HG03460 (cell line): ENCODE results near the gene MDH2.
"Not testable (repeated sequence)": the region's sequence is repeated elsewhere in the genome, so short reads cannot be mapped to it uniquely, and the experiment has no call there.

ENCODE experiments used
- ATAC-seq: cut with Tn5 transposase; IDR thresholded peaks from one replicate; pipeline ENCODE4 v1.9.1; 2021; ENCODE audit not compliant: unreplicated experiment

The MDH2 gene

GRCh38 chr7:76047811-76048667 is at the start of gene MDH2, which contains the start of gene STYXL1:
Gene MDH2 (plus strand): TSS chr7:76048106. CDS start chr7:76048161, 55 bp downstream.
Gene STYXL1 (minus strand): TSS chr7:76048000. CDS start chr7:76030523, 17,477 bp downstream.
- peak; percentile 92 for ATAC-seq

- ATAC-seq = no peak
These were observed 47.3 kb upstream of the MDH2 start for GRCh38 chr7:76000566-76000965.

DNA sequence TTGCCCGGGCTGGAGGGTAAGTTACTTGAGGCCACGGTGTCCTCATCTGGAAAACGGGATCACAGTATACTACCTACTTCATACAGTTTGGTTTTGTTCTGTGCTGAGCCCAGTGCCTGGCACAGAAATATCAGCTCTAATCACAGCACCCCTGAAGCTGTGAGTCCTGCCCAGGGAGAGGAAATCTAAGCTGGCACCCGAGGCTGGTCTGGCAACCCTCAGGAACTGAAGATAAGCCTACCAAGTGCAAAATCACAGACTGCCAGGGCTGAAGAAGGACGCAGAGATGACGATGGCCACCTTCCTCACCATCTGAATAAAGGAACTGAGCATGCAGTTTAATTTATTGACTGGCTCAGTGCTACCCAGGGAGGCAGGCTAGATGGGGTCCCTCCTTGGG is 45.8 kb upstream of the MDH2 start:
- no peak for ATAC-seq

- ATAC-seq = no peak
These were observed 45.1 kb upstream of the MDH2 start for GRCh38 chr7:76002822-76003221.

DNA sequence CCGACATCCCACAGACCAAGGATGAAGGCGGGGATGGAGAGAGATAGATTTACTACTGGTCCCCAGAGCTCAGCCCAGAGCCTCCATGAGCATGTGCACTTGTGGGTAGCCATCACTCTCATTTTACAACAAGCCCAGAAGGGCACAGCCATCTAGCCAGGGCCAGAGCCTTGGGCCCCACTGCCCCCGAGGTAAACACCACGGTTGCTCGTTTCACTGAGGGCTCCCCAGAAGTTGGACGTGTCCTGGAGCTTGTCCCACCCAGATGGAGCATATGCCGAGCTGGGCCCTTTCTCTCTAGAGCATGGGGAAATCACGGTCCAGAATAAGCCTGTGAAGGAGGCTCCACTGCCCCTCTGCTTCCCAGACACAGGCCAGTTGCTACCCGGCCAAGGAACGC is 44.6 kb upstream of the MDH2 start:
- ATAC-seq = no peak

DNA sequence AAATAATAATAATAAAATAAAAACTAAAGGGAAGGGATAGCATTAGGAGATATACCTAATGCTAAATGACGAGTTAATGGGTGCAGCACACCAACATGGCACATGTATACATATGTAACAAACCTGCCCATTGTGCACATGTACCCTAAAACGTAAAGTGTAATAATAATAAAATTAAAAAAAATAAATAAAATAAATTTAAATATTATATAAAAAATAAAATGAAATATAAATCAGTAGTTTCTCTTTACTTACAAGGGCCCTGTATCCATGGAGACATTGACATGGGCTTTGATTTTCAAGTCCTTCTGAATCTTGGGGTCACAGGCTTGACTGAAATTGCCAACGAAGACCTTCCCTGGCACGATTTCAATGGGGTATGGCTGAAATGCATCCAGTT is 42.9 kb upstream of the MDH2 start:
- ATAC-seq = not testable (repeated sequence)

GRCh38 chr7:76008156-76008687 is 39.7 kb upstream of the MDH2 start:
- ATAC-seq = no peak

DNA sequence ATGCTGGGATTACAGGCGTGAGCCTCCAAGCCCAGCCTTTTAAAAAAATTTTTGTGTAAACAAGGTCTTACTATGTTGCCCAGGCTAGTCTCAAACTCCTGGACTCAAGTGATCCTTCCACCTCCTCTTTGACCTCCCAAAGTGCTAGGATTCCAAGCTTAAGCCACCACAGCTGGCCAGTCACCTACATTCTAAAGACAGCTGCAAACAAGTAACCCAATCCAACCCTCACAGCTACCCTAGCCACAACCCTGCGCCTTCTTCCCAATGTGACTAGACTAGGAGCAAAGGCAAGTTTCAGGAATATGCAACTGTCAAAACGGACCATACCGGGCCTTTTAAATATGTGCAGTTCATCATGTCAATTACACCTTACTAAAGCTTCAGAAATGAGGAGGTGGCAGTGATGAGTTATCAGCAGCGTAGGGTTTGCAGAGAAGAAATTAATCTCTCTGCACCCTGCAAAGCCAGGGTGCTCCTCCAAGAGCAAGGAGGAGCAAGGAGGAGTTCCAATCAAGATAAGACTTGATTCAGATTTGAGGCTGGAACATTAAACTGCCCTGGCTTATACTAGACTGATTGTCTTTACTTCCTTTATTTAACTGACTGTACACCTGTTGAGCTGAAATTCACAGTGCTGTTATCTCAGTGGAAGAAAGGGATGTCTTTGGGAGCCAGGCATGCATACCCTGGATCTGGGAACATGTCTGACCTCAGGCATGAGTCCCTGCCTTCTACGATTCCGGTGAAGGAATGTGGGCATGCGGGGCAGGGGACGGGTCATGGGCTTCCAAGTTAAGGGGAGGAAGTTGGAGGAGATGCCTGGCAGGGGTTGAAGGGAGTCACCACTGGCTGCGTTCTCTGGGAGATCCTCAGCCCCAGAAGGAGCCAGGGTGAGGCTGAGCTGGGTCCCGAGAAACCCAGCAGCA is 38.0 kb upstream of the MDH2 start:
- ATAC-seq = no peak

DNA sequence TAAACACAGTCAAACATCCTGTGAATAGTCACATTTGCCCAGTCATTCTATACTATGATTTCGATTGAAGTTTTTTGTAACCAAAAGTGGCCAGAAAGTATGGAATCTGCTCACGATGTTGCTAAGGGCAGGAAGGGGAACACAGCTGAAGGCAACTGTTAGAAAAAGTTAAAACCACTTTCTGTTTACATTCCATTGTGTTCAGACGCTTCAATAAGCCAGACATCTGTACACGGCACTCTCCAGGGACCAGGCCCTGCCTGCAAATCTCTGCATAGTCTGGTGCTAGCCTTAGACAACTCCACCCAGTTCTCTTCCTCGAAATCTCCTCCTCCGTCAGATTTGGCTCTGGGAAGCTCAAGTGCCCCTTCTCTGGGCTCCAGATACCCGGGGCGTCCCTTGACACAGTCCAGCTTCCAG is 36.5 kb upstream of the MDH2 start:
- ATAC-seq = no peak

- ATAC-seq = no peak
These were observed 31.5 kb upstream of the MDH2 start for GRCh38 chr7:76016191-76016947.

DNA sequence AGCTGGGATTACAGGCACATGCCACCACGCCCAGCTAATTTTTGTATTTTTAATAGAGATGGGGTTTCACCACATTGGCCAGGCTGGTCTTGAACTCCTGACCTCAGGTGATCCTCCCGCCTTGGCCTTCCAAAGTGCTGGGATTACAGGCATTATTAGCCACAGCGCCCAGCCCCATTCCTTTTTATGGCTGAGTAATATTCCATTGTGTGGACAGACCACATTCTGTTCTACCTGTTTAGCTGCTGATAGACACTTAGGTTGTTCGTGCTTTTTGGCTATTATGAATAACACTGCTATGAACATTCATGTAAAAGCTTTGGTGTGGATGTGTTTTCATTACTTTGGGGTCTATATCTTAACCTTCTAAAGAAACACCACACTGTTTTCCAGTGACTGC is 29.4 kb upstream of the MDH2 start:
- not testable (repeated sequence) for ATAC-seq

DNA sequence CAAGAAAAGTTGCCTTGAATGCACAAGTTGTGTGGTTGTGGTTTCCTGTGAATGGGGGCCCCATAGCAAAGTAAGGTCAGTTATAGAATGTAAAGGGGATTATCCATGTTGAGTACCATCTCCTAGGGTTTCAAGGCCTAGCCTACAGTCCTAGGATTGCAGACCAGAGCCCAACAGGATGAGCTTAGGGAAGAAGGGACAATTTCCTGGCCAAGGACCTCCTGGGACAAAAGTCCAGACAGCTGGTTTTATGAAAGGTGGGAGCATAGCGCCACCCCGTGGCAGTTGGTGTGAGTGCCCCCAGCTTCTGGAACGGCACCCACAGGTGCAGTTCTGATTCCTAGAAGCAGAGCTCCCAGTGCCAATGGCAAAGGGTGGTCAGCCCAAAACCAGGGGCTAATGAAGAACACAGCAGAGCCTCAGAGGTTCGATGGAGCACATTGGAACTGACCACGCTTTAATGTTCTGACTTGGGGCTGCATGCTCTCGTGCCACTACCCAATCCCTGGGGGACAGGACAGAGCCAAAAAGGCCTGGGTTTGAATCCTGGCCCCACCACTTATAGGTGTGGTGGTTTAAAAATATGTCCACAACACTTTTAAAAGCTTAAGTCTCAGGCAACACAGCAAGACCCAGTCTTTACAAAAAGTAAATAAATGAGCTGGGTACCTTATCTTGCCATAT is 27.7 kb upstream of the MDH2 start:
- no peak for ATAC-seq

DNA sequence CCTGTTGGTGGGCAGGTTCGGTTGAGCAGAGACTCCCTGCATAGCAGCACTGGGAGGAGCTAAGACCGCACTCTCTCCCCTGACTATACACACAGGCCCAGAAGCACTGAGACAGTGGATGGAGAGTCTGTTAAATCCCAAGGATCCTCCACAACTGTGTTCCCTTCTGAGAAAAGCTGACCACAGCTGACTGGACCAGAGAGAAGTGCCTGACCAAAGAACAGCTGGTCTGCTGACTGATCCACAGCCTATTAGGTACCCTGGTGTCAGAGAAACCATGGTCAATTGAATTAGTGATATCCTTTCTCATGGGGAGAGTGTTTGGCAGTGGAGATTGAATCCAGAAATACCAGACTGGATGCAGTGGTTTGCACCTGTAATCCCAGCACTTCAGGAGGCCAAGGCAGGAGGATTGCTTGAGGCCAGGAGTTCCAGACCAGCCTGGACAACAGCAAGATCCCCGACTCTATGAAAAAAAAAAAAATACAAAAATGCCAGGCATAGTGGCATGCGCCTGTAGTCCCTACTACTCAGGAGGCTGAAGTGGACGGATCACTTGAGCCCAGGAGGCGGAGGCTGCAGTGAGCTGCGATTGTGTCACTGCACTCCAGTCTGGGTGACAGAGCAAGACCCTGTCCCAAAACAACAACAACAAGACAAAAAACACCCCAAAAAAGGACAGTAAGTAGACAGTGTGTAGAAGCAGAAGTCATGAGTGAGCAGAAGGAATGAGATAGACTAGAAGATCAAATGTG is 25.7 kb upstream of the MDH2 start:
- no peak for ATAC-seq

- no peak for ATAC-seq
These were observed 24.9 kb upstream of the MDH2 start for GRCh38 chr7:76023002-76023401.

DNA sequence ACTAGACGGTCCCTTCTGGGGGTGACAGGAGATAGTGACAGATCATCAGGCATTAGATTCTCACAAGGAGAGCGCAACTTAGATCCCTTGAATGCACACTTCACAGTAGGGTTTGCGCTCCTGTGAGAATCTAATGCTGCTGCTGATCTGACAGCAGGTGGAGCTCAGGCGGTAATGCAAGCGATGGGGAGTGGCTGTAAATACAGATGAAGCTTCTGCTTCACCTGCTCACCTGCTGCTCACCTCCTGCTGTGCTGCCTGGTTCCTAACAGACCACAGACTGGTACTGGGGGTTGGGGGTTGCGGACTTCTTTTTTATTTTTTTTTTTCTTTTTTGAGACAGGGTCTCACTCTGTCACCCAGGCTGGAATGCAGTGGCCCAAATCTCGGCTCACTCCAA is 18.2 kb upstream of the MDH2 start:
- not testable (repeated sequence) for ATAC-seq

DNA sequence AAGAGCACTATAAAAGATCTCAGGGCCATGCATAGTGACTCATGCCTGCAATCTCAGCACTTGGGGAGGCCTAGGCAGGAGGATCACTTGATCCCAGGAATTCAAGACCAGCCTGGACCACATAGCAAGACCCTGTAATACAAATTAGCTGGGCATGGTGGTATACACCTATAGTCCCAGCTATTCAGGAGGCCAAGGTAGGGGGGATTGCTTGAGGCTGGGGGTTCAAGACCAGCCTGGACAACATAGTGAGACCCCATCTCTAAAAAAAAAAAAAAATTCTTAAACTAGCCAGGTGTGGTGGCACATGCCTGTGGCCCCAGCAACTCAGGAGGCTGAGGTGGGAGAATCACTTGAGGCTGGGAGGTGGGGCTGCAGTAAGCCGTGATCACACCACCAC is 15.9 kb upstream of the MDH2 start:
- no peak for ATAC-seq

DNA sequence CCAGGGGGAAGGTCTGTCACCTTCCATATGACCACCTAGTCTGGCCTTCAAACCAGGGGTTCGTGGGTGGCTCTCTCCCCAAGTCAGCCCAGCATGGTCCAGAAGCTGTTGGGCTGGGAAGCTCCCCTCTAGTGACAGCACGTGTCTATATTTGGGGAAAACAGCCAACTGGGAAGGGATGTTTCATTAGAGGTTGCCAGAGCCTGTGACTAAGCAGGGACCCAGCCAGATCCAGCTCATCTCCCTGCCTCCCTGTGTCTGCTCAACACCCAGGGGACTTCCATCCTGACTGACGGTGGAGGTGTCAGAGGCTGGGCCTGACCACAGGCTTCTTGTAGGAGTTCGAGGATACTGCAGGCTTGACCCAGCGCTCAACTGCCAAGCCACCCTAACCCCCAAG is 10.6 kb upstream of the MDH2 start:
- ATAC-seq = no peak

DNA sequence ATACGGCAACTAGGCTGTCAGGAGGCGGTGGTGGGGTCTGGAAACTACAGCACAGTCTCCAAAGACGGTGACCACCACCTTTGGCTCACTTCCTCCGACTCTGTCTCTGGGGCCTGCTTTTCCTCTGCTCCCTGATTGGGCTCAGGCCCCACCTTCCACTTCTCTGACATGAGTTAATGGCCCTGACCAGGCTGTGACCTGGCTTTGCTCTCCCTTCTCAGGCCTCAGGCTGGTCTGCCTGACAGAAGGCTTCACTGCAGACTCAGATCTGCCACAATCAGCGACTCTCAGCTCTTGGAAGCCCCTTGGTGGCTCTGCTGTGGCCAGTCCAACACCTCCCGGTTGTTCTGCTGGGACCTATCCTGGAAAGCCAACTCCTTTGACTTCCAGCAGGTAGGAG is 7.8 kb upstream of the MDH2 start:
- no peak for ATAC-seq

DNA sequence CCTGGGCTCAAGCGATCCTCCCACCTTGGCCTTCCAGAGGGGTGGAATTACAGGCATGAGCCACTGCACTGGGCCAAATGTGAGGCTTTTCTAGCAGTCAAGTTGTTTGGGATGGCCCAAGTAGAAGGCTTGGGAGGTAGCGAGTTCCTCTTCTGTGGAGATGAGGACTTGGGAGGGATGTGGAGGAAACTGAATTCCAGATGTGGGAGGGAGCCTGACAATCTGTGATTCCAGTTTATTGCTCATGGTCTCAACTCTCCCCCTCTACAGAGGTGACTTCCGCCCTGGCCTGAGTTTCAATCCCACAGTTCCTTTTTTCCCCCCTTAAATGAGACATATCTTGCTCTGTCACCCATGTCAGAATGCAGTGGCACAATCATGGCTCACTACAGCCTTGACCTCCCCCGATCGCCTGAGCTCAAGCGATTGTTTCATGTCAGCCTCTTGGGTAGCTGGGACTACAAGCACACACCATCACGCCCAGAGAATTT is 3.5 kb upstream of the MDH2 start:
- no peak for ATAC-seq
